Ovary (tissue), 3 donors: Measurements from ENCODE around the gene PRIMA1.

Source experiments
- EP300 ChIP-seq: sonication (generic); formaldehyde crosslinking; IDR thresholded peaks from one replicate; pipeline ENCODE4 v1.6.1; 2017; ENCODE audit warnings: antibody characterized with exemption
- POLR2A ChIP-seq: fragments of 450-650 bp; IDR thresholded peaks from one replicate; pipeline ENCODE4 v1.6.1; 2017; ENCODE audit warnings: antibody characterized with exemption, mild to moderate bottlenecking, moderate library complexity
- TF ChIP-seq, protein P1 (sequence below), 3 donors: fragments of 450-650 bp in 2 of 3; fragments of 200-600 bp in 1 of 3; IDR thresholded peaks; one replicate each; pipeline versions ENCODE4 v1.5.1 to v1.8.0; 2016 to 2022; ENCODE audit warnings: antibody characterized with exemption in 3 of 3, mild to moderate bottlenecking in 1 of 3
- donor health status: DM: no; HTN: no; CAD: no.

- TF ChIP-seq, protein P1, sequence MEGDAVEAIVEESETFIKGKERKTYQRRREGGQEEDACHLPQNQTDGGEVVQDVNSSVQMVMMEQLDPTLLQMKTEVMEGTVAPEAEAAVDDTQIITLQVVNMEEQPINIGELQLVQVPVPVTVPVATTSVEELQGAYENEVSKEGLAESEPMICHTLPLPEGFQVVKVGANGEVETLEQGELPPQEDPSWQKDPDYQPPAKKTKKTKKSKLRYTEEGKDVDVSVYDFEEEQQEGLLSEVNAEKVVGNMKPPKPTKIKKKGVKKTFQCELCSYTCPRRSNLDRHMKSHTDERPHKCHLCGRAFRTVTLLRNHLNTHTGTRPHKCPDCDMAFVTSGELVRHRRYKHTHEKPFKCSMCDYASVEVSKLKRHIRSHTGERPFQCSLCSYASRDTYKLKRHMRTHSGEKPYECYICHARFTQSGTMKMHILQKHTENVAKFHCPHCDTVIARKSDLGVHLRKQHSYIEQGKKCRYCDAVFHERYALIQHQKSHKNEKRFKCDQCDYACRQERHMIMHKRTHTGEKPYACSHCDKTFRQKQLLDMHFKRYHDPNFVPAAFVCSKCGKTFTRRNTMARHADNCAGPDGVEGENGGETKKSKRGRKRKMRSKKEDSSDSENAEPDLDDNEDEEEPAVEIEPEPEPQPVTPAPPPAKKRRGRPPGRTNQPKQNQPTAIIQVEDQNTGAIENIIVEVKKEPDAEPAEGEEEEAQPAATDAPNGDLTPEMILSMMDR (IDR thresholded peaks at IDR 0.05), result no peak
- TF ChIP-seq POLR2A, result no peak
- no peak for TF ChIP-seq EP300
These were observed 53.1 kb downstream of the PRIMA1 start for GRCh38 chr14:93735206-93735605.
